HEK293 (cell line): ENCODE data around the gene SPTLC3.

Source experiments
- CTCF ChIA-PET: fragments of 350-600 bp; formaldehyde crosslinking; extraction: SDS; loops from one replicate; lab custom pipeline; 2021; ENCODE audit warnings: antibody characterized with exemption; lab: Yijun Ruan, JAX
- POLR2A ChIA-PET: fragments of 300-600 bp; formaldehyde crosslinking; extraction: SDS; loops from one replicate; lab custom pipeline; 2020; ENCODE audit warnings: antibody characterized with exemption, inconsistent platforms; lab: Yijun Ruan, JAX
- H3K27ac ChIP-seq: fragments of 200-500 bp; sonication (Bioruptor generic); 2 replicates; pipeline ENCODE4 v1.5.1; 2014; ENCODE audit warnings: low read depth, low read length, control low read depth, inconsistent platforms; ENCODE audit errors: extremely low read depth
- H3K36me3 ChIP-seq, 2 experiments: fragments of 200-500 bp in 1 of 2; sonication (Bioruptor generic) in 1 of 2; 1 replicate in 1 of 2; 2 replicates in 1 of 2; pipeline ENCODE4 v1.5.1; 2014 to 2017; ENCODE audit warnings: inconsistent platforms in 2 of 2, low read length in 2 of 2; ENCODE audit not compliant: control insufficient read depth in 2 of 2, insufficient read depth in 1 of 2
- H3K4me1 ChIP-seq: fragments of 200-500 bp; sonication (Bioruptor generic); 2 replicates; pipeline ENCODE4 v1.5.1; 2014; ENCODE audit warnings: mild to moderate bottlenecking, low read length, inconsistent platforms; ENCODE audit not compliant: control insufficient read depth, insufficient read depth
- H3K4me3 ChIP-seq: 2 replicates; pipeline ENCODE4 v1.5.1; 2011; ENCODE audit warnings: low read depth, mild to moderate bottlenecking, control low read depth, low read length, moderate library complexity
- H3K9me3 ChIP-seq: fragments of 200-500 bp; sonication (Bioruptor generic); 2 replicates; pipeline ENCODE4 v1.5.1; 2014; ENCODE audit warnings: low read depth, low read length, inconsistent platforms; ENCODE audit not compliant: control insufficient read depth, insufficient read depth
- ELK4 ChIP-seq: IDR thresholded peaks from 2 replicates; pipeline ENCODE4 v1.6.1; 2011; ENCODE audit warnings: mild to moderate bottlenecking, low read depth, low read length, borderline replicate concordance
- PBX3 ChIP-seq: sonication (generic); formaldehyde crosslinking; IDR thresholded peaks from 2 replicates; pipeline ENCODE4 v1.8.1; 2022; ENCODE audit warnings: mild to moderate bottlenecking, moderate library complexity, missing genetic modification reagents
- SCRT1 ChIP-seq: fragments of 450-650 bp; formaldehyde crosslinking; IDR thresholded peaks from 2 replicates; pipeline ENCODE4 v1.5.1; 2016; ENCODE audit warnings: missing biosample characterization, missing genetic modification characterization, borderline replicate concordance
- SP2 ChIP-seq: fragments of 450-650 bp; formaldehyde crosslinking; IDR thresholded peaks from 2 replicates; pipeline ENCODE4 v1.5.1; 2016; ENCODE audit warnings: missing biosample characterization, missing genetic modification characterization
- ZBTB1 ChIP-seq: fragments of 450-650 bp; formaldehyde crosslinking; IDR thresholded peaks from 2 replicates; pipeline ENCODE4 v1.5.1; 2016; ENCODE audit warnings: missing biosample characterization, missing genetic modification characterization
- ZNF10 ChIP-seq: fragments of 450-650 bp; formaldehyde crosslinking; IDR thresholded peaks from 2 replicates; pipeline ENCODE4 v1.5.1; 2017; ENCODE audit warnings: missing biosample characterization, missing genetic modification characterization
- ZNF112 ChIP-seq: fragments of 450-650 bp; formaldehyde crosslinking; IDR thresholded peaks from 2 replicates; pipeline ENCODE4 v1.5.0; 2017; ENCODE audit warnings: missing biosample characterization, missing genetic modification characterization
- ZNF121 ChIP-seq: fragments of 450-650 bp; formaldehyde crosslinking; IDR thresholded peaks from 2 replicates; pipeline ENCODE4 v1.5.1; 2016; ENCODE audit warnings: missing biosample characterization, missing genetic modification characterization
- ZNF146 ChIP-seq: fragments of 450-650 bp; formaldehyde crosslinking; IDR thresholded peaks from 2 replicates; pipeline ENCODE4 v1.5.1; 2016; ENCODE audit warnings: missing biosample characterization, missing genetic modification characterization
- ZNF148 ChIP-seq: fragments of 450-650 bp; formaldehyde crosslinking; IDR thresholded peaks from 2 replicates; pipeline ENCODE4 v1.5.0; 2017; ENCODE audit warnings: missing biosample characterization, missing genetic modification characterization, borderline replicate concordance
- ZNF155 ChIP-seq: fragments of 450-650 bp; formaldehyde crosslinking; IDR thresholded peaks from 2 replicates; pipeline ENCODE4 v1.5.1; 2016; ENCODE audit warnings: missing biosample characterization, missing genetic modification characterization
- ZNF26 ChIP-seq: fragments of 450-650 bp; formaldehyde crosslinking; IDR thresholded peaks from 2 replicates; pipeline ENCODE4 v1.5.1; 2016; ENCODE audit warnings: missing biosample characterization, missing genetic modification characterization
- ZNF362 ChIP-seq: fragments of 450-650 bp; formaldehyde crosslinking; IDR thresholded peaks from 2 replicates; pipeline ENCODE4 v1.5.1; 2016; ENCODE audit warnings: missing biosample characterization, missing genetic modification characterization
- ZNF426 ChIP-seq: fragments of 450-650 bp; formaldehyde crosslinking; IDR thresholded peaks from 2 replicates; pipeline ENCODE4 v1.5.1; 2017; ENCODE audit warnings: missing biosample characterization, missing genetic modification characterization, mild to moderate bottlenecking, inconsistent platforms, moderate library complexity
- ZNF530 ChIP-seq: fragments of 450-650 bp; formaldehyde crosslinking; IDR thresholded peaks from 2 replicates; pipeline ENCODE4 v1.5.1; 2016; ENCODE audit warnings: low read depth, missing biosample characterization, missing genetic modification characterization
- ZNF548 ChIP-seq: fragments of 450-650 bp; formaldehyde crosslinking; IDR thresholded peaks from 2 replicates; pipeline ENCODE4 v1.5.1; 2016; ENCODE audit warnings: missing biosample characterization, missing genetic modification characterization
- ZNF549 ChIP-seq: fragments of 450-650 bp; IDR thresholded peaks from 2 replicates; pipeline ENCODE4 v1.5.1; 2018; ENCODE audit warnings: missing biosample characterization, missing genetic modification characterization, mild to moderate bottlenecking, inconsistent platforms, moderate library complexity
- ZNF560 ChIP-seq: fragments of 450-650 bp; formaldehyde crosslinking; IDR thresholded peaks from 2 replicates; pipeline ENCODE4 v1.5.1; 2017; ENCODE audit warnings: missing biosample characterization, missing genetic modification characterization, borderline replicate concordance
- ZNF571 ChIP-seq: fragments of 450-650 bp; formaldehyde crosslinking; IDR thresholded peaks from 2 replicates; pipeline ENCODE4 v1.5.0; 2017; ENCODE audit warnings: missing biosample characterization, missing genetic modification characterization
- ZNF580 ChIP-seq: fragments of 450-650 bp; formaldehyde crosslinking; IDR thresholded peaks from 2 replicates; pipeline ENCODE4 v1.5.1; 2016; ENCODE audit warnings: missing biosample characterization, missing genetic modification characterization
- ZNF624 ChIP-seq: fragments of 450-650 bp; formaldehyde crosslinking; IDR thresholded peaks from 2 replicates; pipeline ENCODE4 v1.5.1; 2017; ENCODE audit warnings: missing biosample characterization, missing genetic modification characterization
- ZNF692 ChIP-seq: fragments of 450-650 bp; formaldehyde crosslinking; IDR thresholded peaks from 2 replicates; pipeline ENCODE4 v1.5.1; 2016; ENCODE audit warnings: missing biosample characterization, missing genetic modification characterization
- ZNF791 ChIP-seq: fragments of 450-650 bp; formaldehyde crosslinking; IDR thresholded peaks from 2 replicates; pipeline ENCODE4 v1.5.1; 2016; ENCODE audit warnings: missing biosample characterization, missing genetic modification characterization

SPTLC3 gene

GRCh38 chr20:13102237-13102636 is 93.5 kb downstream of the SPTLC3 start:
- no peak for TF ChIP-seq ELK4
- TF ChIP-seq PBX3 (CRISPR knock-in tag): no peak
- no peak for TF ChIP-seq ZNF426 (tag by site-specific recombination)
- TF ChIP-seq ZNF121: no peak
- TF ChIP-seq ZNF580 (tag by site-specific recombination): no peak
- TF ChIP-seq ZNF571 (tag by site-specific recombination): no peak
- no peak for TF ChIP-seq ZNF548 (tag by site-specific recombination)
- TF ChIP-seq ZNF624 (tag by site-specific recombination): no peak
- TF ChIP-seq ZNF692: no peak
- Histone ChIP-seq H3K9me3 (no peaks in the 10 kb centered on the region), H3K36me3 (no peaks in the 10 kb centered on the region), H3K4me1 (no peaks in the 10 kb centered on the region), H3K27ac (no peak overlapping the region), H3K4me3 (no peak overlapping the region)
- POLR2A ChIA-PET: interaction anchor here (0.5 kb wide), 1 partner anchor 584 kb away, joined by 3 read pairs; no protein-coding TSS in a partner anchor
- CTCF ChIA-PET: interaction anchor here (0.7 to 2.7 kb wide), 4 partner anchors 18 to 177 kb away, joined by 3 to 10 read pairs (median 4); no protein-coding TSS in a partner anchor

- POLR2A ChIA-PET: no interaction called here
- Histone ChIP-seq H3K36me3 (no peaks in the 10 kb centered on the region), H3K27ac (no peak overlapping the region), H3K4me3 (no peak overlapping the region), H3K4me1 (no peaks in the 10 kb centered on the region), H3K9me3 (no peaks in the 10 kb centered on the region)
- CTCF ChIA-PET: interaction anchor here (0.7 to 3.2 kb wide), 5 partner anchors 17 to 187 kb away, joined by 3 to 42 read pairs (median 10); no protein-coding TSS in a partner anchor
- TF ChIP-seq ZNF530 (no peak), ZNF146 (tag by site-specific recombination) (no peak), ZNF10 (no peak), ZNF148 (tag by site-specific recombination) (no peak), ELK4 (no peak), ZNF26 (tag by site-specific recombination) (no peak), ZNF155 (no peak), ZNF549 (tag by site-specific recombination) (no peak), ZNF112 (tag by site-specific recombination) (no peak), ZNF560 (tag by site-specific recombination) (no peak), ZBTB1 (no peak), ZNF362 (tag by site-specific recombination) (no peak), SP2 (tag by site-specific recombination) (no peak), SCRT1 (no peak), ZNF791 (tag by site-specific recombination) (no peak)
Observed at GRCh38 chr20:13102694-13103093, 93.9 kb downstream of the SPTLC3 start.
